BJ (cell line): Measurements from ENCODE around the gene CHRNB2. TPM values are rescaled to one million over a fixed set of nuclear protein-coding genes. Genes with fewer than 3 reads are reported as not detected.
A peak's percentile ranks its signal among the peaks of the same experiment; 100 is the strongest.

Source experiments
- CTCF ChIA-PET: fragments of 350-600 bp; formaldehyde crosslinking; extraction: SDS; loops from one replicate; lab custom pipeline; 2021; ENCODE audit warnings: antibody characterized with exemption, inconsistent platforms; lab: Yijun Ruan, JAX
- POLR2A ChIA-PET: fragments of 300-600 bp; sonication (Branson Sonifier 250); formaldehyde crosslinking; extraction: SDS; loops from one replicate; lab custom pipeline; 2021; ENCODE audit warnings: antibody characterized with exemption; lab: Charles Lee
- DNase-seq: peaks from one replicate; pipeline ENCODE4 v3.0.0-alpha.2; 2011; ENCODE audit warnings: low read depth
- H3K27me3 ChIP-seq: 2 replicates; pipeline ENCODE4 v1.6.0; 2011; ENCODE audit warnings: low read length; ENCODE audit not compliant: control insufficient read depth, insufficient read depth
- H3K36me3 ChIP-seq: 2 replicates; pipeline ENCODE4 v1.5.1; 2011; ENCODE audit warnings: low read length; ENCODE audit not compliant: control insufficient read depth, insufficient read depth
- H3K4me3 ChIP-seq: 2 replicates; pipeline ENCODE4 v1.5.1; 2011; ENCODE audit warnings: low read depth, mild to moderate bottlenecking, control low read depth, low read length
- polyA plus RNA-seq: library from polyadenylated mRNA; depleted of rRNA; stranded (reverse); fragments of >200 nt; gene quantifications from 2 replicates; pipeline ENCODE4 v1.2.3, GENCODE V29; 2011
- TF ChIP-seq, protein P1 (sequence below): IDR thresholded peaks from 2 replicates; pipeline ENCODE4 v1.5.1; 2011; ENCODE audit warnings: low read depth, mild to moderate bottlenecking, control low read depth, inconsistent platforms, low read length, moderate library complexity; ENCODE audit not compliant: insufficient read depth

CHRNB2 gene
- polyA plus RNA-seq, 1 experiment = 0.06 TPM

DNA sequence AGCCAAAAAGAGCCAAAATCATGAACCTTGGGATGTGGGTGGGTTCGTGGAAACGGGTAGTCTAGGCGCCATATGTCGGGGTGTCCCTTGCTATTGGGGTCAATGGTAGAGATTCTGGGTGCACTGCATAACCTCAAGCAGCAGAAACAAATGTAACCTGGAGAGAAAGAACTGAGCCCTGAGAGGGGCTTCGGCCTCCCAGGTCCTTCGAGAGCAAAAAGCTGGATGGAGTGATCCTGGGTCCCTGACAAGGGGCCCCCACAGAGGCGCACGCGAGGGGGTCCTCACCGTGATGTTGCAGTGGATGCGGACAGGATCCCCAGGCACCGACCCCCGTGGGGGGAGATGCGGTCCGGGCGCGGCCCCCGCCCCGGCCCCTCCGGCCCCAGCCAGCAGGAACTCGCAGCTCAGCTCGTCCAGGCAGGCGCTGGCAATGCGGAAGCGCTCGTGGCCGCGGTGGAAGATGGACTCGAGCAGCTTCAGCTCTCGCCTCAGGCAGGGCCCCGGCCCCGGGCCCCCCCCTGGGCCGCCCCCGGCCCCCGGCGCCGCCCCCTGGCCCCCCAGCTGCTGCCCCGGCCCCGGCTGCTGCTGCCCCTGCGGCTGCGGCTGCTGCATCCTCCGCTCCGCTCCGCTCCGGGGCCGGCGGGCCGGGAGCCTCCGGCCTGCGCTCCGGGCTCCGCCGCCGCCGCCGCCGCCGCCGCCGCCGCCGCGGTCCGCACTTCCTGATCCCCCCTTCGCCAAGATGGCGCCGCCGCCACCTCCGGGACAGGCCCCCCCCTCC is 9.4 kb upstream of the CHRNB2 start, which contains the start of gene UBE2Q1:
Gene UBE2Q1, minus strand, starts transcription at position 724 of the 781 bp plus-strand sequence. Its CDS starts 109 bp downstream, at position 615.
- Histone ChIP-seq H3K27me3 (no peaks in the 10 kb centered on the region), H3K4me3 (peak within 1 kb of the TSS; percentile 85), H3K36me3 (peaks cover 20% of the 10 kb centered on the region)
- no peak for DNase-seq
- CTCF ChIA-PET = interaction anchor here (0.7 to 2.0 kb wide), 3 partner anchors 12 to 317 kb away, joined by 3 to 4 read pairs (median 3); no protein-coding TSS in a partner anchor
- TF ChIP-seq, protein P1, sequence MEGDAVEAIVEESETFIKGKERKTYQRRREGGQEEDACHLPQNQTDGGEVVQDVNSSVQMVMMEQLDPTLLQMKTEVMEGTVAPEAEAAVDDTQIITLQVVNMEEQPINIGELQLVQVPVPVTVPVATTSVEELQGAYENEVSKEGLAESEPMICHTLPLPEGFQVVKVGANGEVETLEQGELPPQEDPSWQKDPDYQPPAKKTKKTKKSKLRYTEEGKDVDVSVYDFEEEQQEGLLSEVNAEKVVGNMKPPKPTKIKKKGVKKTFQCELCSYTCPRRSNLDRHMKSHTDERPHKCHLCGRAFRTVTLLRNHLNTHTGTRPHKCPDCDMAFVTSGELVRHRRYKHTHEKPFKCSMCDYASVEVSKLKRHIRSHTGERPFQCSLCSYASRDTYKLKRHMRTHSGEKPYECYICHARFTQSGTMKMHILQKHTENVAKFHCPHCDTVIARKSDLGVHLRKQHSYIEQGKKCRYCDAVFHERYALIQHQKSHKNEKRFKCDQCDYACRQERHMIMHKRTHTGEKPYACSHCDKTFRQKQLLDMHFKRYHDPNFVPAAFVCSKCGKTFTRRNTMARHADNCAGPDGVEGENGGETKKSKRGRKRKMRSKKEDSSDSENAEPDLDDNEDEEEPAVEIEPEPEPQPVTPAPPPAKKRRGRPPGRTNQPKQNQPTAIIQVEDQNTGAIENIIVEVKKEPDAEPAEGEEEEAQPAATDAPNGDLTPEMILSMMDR = no peak
- POLR2A ChIA-PET = no interaction called here

DNA sequence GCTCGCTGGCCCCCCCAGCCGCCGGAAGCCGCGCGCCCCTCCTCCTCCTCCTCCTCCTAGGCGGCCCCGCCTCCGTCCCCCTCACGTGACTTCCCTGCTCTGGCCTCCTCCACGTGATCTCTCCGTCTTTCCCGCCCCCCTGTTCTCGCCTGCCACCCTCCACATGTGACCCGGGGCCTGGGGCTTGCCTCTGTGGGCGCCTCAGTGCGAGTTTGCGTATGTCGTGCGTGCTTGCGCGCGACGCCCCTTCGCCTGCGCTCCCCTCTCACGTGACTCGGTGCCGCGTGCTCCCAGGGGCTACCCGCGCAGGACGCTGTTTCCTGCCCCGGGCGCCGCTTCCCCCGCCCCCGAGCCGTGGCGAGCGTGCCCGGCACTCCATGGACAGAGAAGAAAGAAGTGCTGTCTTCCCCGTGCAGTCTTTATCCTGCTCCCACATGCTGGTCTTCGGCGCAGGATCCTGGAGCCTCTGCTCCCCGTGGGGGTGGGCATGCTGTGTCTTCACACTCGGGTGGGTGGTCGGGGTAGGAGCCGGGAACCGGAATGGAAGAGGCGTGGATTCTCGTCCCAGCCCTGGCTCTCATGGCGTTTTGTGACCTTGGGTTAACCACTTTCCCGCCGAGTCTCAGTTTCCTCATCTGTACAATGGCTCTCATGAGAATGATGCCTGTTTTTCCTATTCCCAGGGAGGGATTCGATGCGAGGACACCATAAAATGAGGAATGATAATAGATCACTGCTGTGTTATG is 8.7 kb upstream of the CHRNB2 start:
- DNase-seq = peak; percentile 88
- no peaks in the 10 kb centered on the region for H3K27me3 ChIP-seq
- ChIA-PET POLR2A (no interaction called here), CTCF (interaction anchor here (0.6 to 2.3 kb wide), 32 partner anchors 12 to 501 kb away, joined by 3 to 29 read pairs (median 4); partner anchors contain the start of genes PMVK and SHC1)
- TF ChIP-seq, protein P1 = no peak
- H3K36me3 ChIP-seq = peaks cover 14% of the 10 kb centered on the region
- H3K4me3 ChIP-seq = peak overlapping the region; percentile 85

DNA sequence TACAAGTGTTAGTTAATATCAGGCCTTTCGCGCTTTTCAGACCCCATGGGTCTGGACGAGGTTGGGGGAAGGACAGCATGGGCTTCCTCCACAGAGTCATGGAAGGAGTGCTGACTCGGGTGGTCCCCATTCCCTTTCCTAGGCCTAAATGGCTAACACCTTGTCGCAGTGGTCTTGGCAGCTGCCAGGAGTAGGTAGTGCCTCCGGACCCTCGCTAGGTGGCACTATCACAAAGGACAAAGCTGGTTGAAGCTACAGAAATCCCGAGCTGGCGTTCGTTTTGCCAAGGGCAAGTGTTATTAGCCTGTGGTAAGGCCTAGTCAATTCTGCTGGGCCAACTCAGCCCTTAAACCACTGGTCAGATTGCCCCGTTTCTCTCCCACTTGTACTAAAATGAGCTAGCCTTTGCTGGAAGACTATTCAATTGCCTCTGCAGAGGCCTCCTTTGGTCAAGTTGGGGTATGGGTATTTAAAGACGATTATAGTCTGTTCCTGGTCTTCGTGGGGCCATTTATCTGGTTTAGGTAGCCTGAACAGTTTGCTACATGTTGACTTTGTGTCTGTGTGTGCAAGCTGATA is 8.0 kb upstream of the CHRNB2 start:
- POLR2A ChIA-PET = interaction anchor here (0.6 kb wide), 1 partner anchor 68 kb away, joined by 3 read pairs; no protein-coding TSS in a partner anchor
- CTCF ChIA-PET = interaction anchor here (0.6 to 2.3 kb wide), 42 partner anchors 9 to 526 kb away, joined by 3 to 29 read pairs (median 4); partner anchors contain the start of genes PMVK, PYGO2 and SHC1
- TF ChIP-seq, protein P1 = peak; percentile 91
- no peaks in the 10 kb centered on the region for H3K27me3 ChIP-seq
- peaks cover 11% of the 10 kb centered on the region for H3K36me3 ChIP-seq
- H3K4me3 ChIP-seq = peak overlapping the region; percentile 85
- peak; percentile 44 for DNase-seq

DNA sequence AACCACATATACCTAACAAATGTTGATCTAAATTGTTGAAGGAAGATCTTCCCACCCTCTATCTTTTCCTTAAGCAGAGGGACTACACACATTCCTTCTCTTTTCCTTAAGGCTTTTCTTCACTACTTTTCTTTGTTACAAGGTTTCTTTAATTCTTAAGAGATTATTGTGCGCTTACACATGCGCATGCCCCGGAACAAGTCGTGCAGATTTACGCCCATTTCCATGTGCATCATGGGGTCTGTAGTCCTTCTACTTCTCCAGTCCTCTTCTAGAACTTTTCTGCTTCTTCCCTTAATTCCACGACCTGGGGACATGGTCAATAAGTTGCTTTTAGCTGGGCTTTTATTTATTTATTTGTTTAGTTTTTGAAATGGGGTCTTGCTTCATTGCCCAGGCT is 1.7 kb upstream of the CHRNB2 start:
- peaks cover 9% of the 10 kb centered on the region for H3K27me3 ChIP-seq
- ChIA-PET CTCF (interaction anchor here (1.3 to 1.6 kb wide), 3 partner anchors 10 to 316 kb away, joined by 3 to 4 read pairs (median 3); no protein-coding TSS in a partner anchor), POLR2A (no interaction called here)

More for the DNA sequence above, 1.7 kb upstream of the CHRNB2 start:
- DNase-seq = no peak
- no peak overlapping the region for H3K4me3 ChIP-seq
- no peaks in the 10 kb centered on the region for H3K36me3 ChIP-seq
- TF ChIP-seq, protein P1 = no peak
